Peyer's patch (tissue), 4 donors: ENCODE data around the gene HSPG2. TPM values are rescaled to one million over a fixed set of nuclear protein-coding genes. Genes with fewer than 3 reads are reported as not detected.
"Not testable (repeated sequence)": the region's sequence is repeated elsewhere in the genome, so short reads cannot be mapped to it uniquely, and the experiment has no call there.

Experiments used
- DNase-seq, 3 donors: peaks; one replicate each; pipeline ENCODE4 v3.0.0-alpha.2; 2017 to 2019
- H3K27ac ChIP-seq, 4 donors: fragments of 200-600 bp; sonication (generic); one replicate each; pipeline ENCODE4 v1.5.1; 2016 to 2019
- H3K27me3 ChIP-seq, 2 donors: fragments of 200-600 bp; sonication (generic); one replicate each; pipeline ENCODE4 v1.5.1; 2019
- H3K36me3 ChIP-seq, 3 donors: fragments of 200-600 bp; sonication (generic); one replicate each; pipeline ENCODE4 v1.5.1; 2016 to 2019
- H3K4me1 ChIP-seq, 4 donors: fragments of 200-600 bp; sonication (generic); one replicate each; pipeline ENCODE4 v1.5.1; 2016 to 2019
- H3K4me3 ChIP-seq, 4 donors: fragments of 200-600 bp; sonication (generic); 1 replicate in 3 of 4; 2 replicates in 1 of 4; pipeline ENCODE4 v1.5.1; 2016 to 2019; ENCODE audit warnings: mild to moderate bottlenecking in 1 of 4
- H3K9me3 ChIP-seq, 4 donors: fragments of 200-600 bp; sonication (generic); one replicate each; pipeline ENCODE4 v1.5.1; 2016 to 2019; ENCODE audit warnings: mild to moderate bottlenecking in 1 of 4
- POLR2A ChIP-seq, 2 donors: fragments of 450-650 bp; IDR thresholded peaks; one replicate each; pipeline ENCODE4 v1.5.1; 2017; ENCODE audit warnings: antibody characterized with exemption in 2 of 2, mild to moderate bottlenecking in 2 of 2, moderate library complexity in 2 of 2
- total RNA-seq, 4 donors: library from RNA; depleted of rRNA; stranded (reverse); fragments of >200 nt; gene quantifications; one replicate each; pipeline ENCODE4 v1.1.0, GENCODE V29; 2016
- TF ChIP-seq, protein P1 (sequence below), 6 experiments: fragments of 450-650 bp in 4 of 6; fragments of 200-600 bp in 2 of 6; sonication (generic) in 1 of 6; IDR thresholded peaks; one replicate each; pipeline ENCODE4 v1.5.1; 2017 to 2019; ENCODE audit warnings: antibody characterized with exemption in 6 of 6, mild to moderate bottlenecking in 3 of 6, moderate library complexity in 1 of 6

Gene HSPG2
- total RNA-seq, 4 donors from 2014 or later, result 68.7 to 199 (median 122) TPM

DNA sequence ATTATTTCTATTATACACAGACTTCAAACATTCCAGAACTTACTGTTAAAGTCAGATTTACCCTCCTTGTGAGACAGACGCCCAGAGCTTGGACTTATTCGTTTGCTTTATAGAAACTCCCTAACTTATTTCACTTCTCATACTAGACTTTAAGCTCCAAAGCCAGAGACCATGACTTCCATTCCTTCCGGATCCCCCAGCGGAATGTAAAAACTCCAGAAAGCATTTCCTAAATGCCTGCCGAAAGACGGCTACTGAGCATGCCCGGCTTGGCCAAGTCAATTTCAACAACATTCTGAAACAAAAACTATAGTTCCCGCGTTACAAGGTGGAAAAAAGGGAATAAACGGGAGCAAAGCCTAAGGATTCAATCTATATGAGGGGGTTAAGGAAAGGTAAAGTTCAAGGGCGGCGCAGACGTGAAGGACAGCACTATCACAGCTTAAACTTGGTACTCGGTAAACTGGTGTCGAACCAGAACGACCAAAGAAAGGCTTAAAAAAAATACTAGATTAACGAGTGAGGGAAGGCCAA is 155.2 kb downstream of the HSPG2 start:
- DNase-seq, result peak in 1 of 3 donors; percentile 44
- H3K4me1 ChIP-seq, result peaks cover 0 to 15% (median 4%) of the 10 kb centered on the region in 4 donors
- H3K4me3 ChIP-seq, result peak overlapping the region; percentile 69 to 99 (median 90)
- TF ChIP-seq, protein P1, sequence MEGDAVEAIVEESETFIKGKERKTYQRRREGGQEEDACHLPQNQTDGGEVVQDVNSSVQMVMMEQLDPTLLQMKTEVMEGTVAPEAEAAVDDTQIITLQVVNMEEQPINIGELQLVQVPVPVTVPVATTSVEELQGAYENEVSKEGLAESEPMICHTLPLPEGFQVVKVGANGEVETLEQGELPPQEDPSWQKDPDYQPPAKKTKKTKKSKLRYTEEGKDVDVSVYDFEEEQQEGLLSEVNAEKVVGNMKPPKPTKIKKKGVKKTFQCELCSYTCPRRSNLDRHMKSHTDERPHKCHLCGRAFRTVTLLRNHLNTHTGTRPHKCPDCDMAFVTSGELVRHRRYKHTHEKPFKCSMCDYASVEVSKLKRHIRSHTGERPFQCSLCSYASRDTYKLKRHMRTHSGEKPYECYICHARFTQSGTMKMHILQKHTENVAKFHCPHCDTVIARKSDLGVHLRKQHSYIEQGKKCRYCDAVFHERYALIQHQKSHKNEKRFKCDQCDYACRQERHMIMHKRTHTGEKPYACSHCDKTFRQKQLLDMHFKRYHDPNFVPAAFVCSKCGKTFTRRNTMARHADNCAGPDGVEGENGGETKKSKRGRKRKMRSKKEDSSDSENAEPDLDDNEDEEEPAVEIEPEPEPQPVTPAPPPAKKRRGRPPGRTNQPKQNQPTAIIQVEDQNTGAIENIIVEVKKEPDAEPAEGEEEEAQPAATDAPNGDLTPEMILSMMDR (IDR thresholded peaks at IDR 0.05), result no peak
- TF ChIP-seq POLR2A (IDR thresholded peaks at IDR 0.05), result no peak
- no peaks in the 10 kb centered on the region for H3K9me3 ChIP-seq
- H3K27ac ChIP-seq, result peak overlapping the region; percentile 94 to 100 (median 98)
- no peaks in the 10 kb centered on the region for H3K27me3 ChIP-seq
- H3K36me3 ChIP-seq, result no peaks in the 10 kb centered on the region

GRCh38 chr1:21779613-21780521 is 157.2 kb downstream of the HSPG2 start:
- no peak for TF ChIP-seq POLR2A (IDR thresholded peaks at IDR 0.05)
- TF ChIP-seq, protein P1 (IDR thresholded peaks at IDR 0.05), result no peak
- DNase-seq, result no peak
- H3K4me3 ChIP-seq, result no peak overlapping the region
- peak overlapping the region in 3 of 4 donors; percentile 18 to 94 (median 18) for H3K27ac ChIP-seq
- no peaks in the 10 kb centered on the region for H3K9me3 ChIP-seq
- no peaks in the 10 kb centered on the region for H3K27me3 ChIP-seq
- H3K36me3 ChIP-seq, result no peaks in the 10 kb centered on the region
- peaks cover 0 to 28% (median 4%) of the 10 kb centered on the region in 4 donors for H3K4me1 ChIP-seq

DNA sequence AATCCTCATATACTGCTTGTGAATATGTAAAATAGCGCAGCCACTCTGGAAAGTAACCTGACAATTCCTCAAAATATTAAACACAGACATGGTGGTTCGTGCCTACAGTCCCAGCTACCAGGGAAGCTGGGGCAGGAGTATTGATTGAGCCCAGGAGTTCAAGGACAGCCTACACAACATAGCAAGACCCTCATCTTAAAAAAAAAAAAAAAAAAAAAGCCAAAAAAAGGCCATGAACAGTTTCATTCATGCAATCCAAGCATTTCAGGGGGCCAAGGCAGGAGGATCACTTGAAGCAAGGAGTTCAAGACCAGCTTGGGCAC is 158.7 kb downstream of the HSPG2 start:
- H3K36me3 ChIP-seq, result no peaks in the 10 kb centered on the region
- H3K4me1 ChIP-seq, result peaks cover 0 to 28% (median 4%) of the 10 kb centered on the region in 4 donors
- TF ChIP-seq POLR2A (IDR thresholded peaks at IDR 0.05), result no peak
- TF ChIP-seq, protein P1 (IDR thresholded peaks at IDR 0.05), result no peak
- H3K9me3 ChIP-seq, result no peaks in the 10 kb centered on the region
- H3K4me3 ChIP-seq, result no peak overlapping the region
- DNase-seq, result no peak
- no peaks in the 10 kb centered on the region for H3K27me3 ChIP-seq
- H3K27ac ChIP-seq, result no peak overlapping the region

DNA sequence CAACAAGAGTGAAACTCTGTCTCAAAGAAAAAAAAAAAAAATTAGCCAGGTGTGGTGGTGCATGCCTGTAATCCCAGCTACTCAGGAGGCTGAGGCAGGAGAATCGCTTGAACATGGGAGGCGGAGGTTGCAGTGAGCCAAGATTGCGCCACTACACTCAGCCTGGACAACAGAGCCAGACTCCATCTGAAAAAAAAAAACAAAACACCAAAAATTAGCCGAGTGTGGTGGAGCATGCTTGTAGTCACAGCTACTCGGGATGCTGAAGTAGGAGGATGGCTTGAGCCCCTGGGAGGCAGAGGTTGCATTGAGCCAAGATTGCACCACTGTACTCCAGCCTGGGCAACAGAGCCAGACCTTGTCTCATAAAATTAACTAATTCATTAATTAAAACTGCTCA is 160.2 kb downstream of the HSPG2 start:
- H3K9me3 ChIP-seq, H3K4me3 ChIP-seq, H3K27me3 ChIP-seq, H3K36me3 ChIP-seq, H3K27ac ChIP-seq: not testable (repeated sequence)
- H3K4me1 ChIP-seq, result peaks cover 0 to 28% (median 4%) of the 10 kb centered on the region in 4 donors
- peak in 1 of 3 donors; percentile 8 for DNase-seq

- Histone ChIP-seq H3K4me1 (peaks cover 0 to 20% (median 2%) of the 10 kb centered on the region in 4 donors), H3K27me3 (no peaks in the 10 kb centered on the region), H3K27ac (no peak overlapping the region), H3K36me3 (no peaks in the 10 kb centered on the region), H3K9me3 (no peaks in the 10 kb centered on the region), H3K4me3 (no peak overlapping the region)
- no peak for DNase-seq
- TF ChIP-seq, protein P1 (IDR thresholded peaks at IDR 0.05), result no peak
- TF ChIP-seq POLR2A (IDR thresholded peaks at IDR 0.05), result no peak
Observed at GRCh38 chr1:21775985-21776562, 161.0 kb downstream of the HSPG2 start.

- Histone ChIP-seq H3K4me1 (peaks cover 0 to 15% (median 0%) of the 10 kb centered on the region in 4 donors), H3K9me3 (no peaks in the 10 kb centered on the region), H3K27ac (peak overlapping the region in 1 of 4 donors; percentile 4), H3K27me3 (no peaks in the 10 kb centered on the region), H3K4me3 (no peak overlapping the region), H3K36me3 (no peaks in the 10 kb centered on the region)
- no peak for TF ChIP-seq POLR2A (IDR thresholded peaks at IDR 0.05)
- TF ChIP-seq, protein P1 (IDR thresholded peaks at IDR 0.05), result no peak
- no peak for DNase-seq
Observed at GRCh38 chr1:21775550-21775914, 161.6 kb downstream of the HSPG2 start.
